Endothelial cell of umbilical vein (primary cell): Measurements from ENCODE around the gene RBM47. TPM values are rescaled to one million over a fixed set of nuclear protein-coding genes. Genes with fewer than 3 reads are reported as not detected.

ENCODE experiments used
- BruUV-seq: library from RNA; stranded (reverse); fragments of 400-500 nt; replicated peaks from 2 replicates; lab custom pipeline; 2021; lab: Mats Ljungman, UMichigan
- CTCF ChIA-PET: fragments of 300-600, 350-600 bp; sonication (Branson Sonifier 250); formaldehyde crosslinking; loops from one replicate; lab custom pipeline; 2021; ENCODE audit warnings: antibody characterized with exemption, inconsistent platforms; lab: Charles Lee
- POLR2A ChIA-PET: fragments of 300-600, 350-600 bp; sonication (Branson Sonifier 250); formaldehyde crosslinking; loops from one replicate; lab custom pipeline; 2021; ENCODE audit warnings: antibody characterized with exemption, inconsistent platforms; lab: Charles Lee
- DNase-seq: peaks from one replicate; pipeline ENCODE4 v3.0.0-alpha.2; 2011; ENCODE audit warnings: low read depth, low spot score
- FAIRE-seq: peaks from 2 replicates; lab custom pipeline; 2011; peaks lifted over from hg19 to GRCh38; lab: Jason Lieb, UNC
- H2AFZ ChIP-seq: 2 replicates; pipeline ENCODE4 v1.6.0; 2012; ENCODE audit warnings: low read depth, low read length, control low read depth, inconsistent platforms
- H3K27ac ChIP-seq: 2 replicates; pipeline ENCODE4 v1.5.1; 2011; ENCODE audit warnings: low read depth, mild to moderate bottlenecking, control low read depth, low read length, moderate library complexity; ENCODE audit not compliant: insufficient read depth
- H3K27me3 ChIP-seq, 2 experiments: 2 replicates each; pipeline versions ENCODE4 v1.6.0 to v1.6.1; 2011; ENCODE audit warnings: low read length in 2 of 2, mixed read lengths in 1 of 2; ENCODE audit not compliant: control insufficient read depth in 2 of 2, insufficient read depth in 2 of 2
- H3K36me3 ChIP-seq, 2 experiments: 2 replicates in 1 of 2; 3 replicates in 1 of 2; pipeline ENCODE4 v1.5.1; 2011; ENCODE audit warnings: low read length in 2 of 2, mild to moderate bottlenecking in 1 of 2, moderate library complexity in 1 of 2; ENCODE audit not compliant: control insufficient read depth in 2 of 2, insufficient read depth in 2 of 2; ENCODE audit errors: extremely low read depth in 1 of 2
- H3K4me1 ChIP-seq: 3 replicates; pipeline ENCODE4 v1.5.1; 2011; ENCODE audit warnings: mild to moderate bottlenecking, low read length; ENCODE audit not compliant: control insufficient read depth, insufficient read depth; ENCODE audit errors: extremely low read depth
- H3K4me2 ChIP-seq: 2 replicates; pipeline ENCODE4 v1.6.1; 2011; ENCODE audit warnings: low read length, control low read depth, mixed read lengths; ENCODE audit not compliant: insufficient read depth
- H3K4me3 ChIP-seq, 3 experiments: fragments of 200-600 bp in 1 of 3; sonication (generic), shearing (Covaris generic) in 1 of 3; replicated peaks in 1 of 3; 2 replicates each; pipeline ENCODE4 v1.5.1; 2011 to 2016; ENCODE audit warnings: control low read depth in 3 of 3, low read length in 3 of 3, mild to moderate bottlenecking in 2 of 3, inconsistent platforms in 1 of 3, low read depth in 1 of 3, moderate library complexity in 1 of 3; ENCODE audit not compliant: insufficient read depth in 1 of 3
- H3K79me2 ChIP-seq: 2 replicates; pipeline ENCODE4 v1.6.0; 2012; ENCODE audit warnings: low read length, inconsistent platforms; ENCODE audit not compliant: control insufficient read depth, insufficient read depth
- H3K9ac ChIP-seq: replicated peaks from 2 replicates; pipeline ENCODE3; 2011; ENCODE audit warnings: low read length, control low read depth; ENCODE audit not compliant: insufficient read depth; ENCODE audit errors: extremely low read depth
- H3K9me1 ChIP-seq: replicated peaks from 3 replicates; pipeline ENCODE4 v1.6.0; 2011; ENCODE audit warnings: mild to moderate bottlenecking, low read length; ENCODE audit not compliant: control insufficient read depth, insufficient read depth; ENCODE audit errors: extremely low read depth
- H3K9me3 ChIP-seq: replicated peaks from 2 replicates; pipeline ENCODE4 v1.5.1; 2012; ENCODE audit warnings: low read length, inconsistent platforms; ENCODE audit not compliant: control insufficient read depth, insufficient read depth
- H4K20me1 ChIP-seq: replicated peaks from 2 replicates; pipeline ENCODE3; 2011; ENCODE audit warnings: mild to moderate bottlenecking, low read length; ENCODE audit not compliant: control insufficient read depth, insufficient read depth; ENCODE audit errors: extremely low read depth
- EZH2 ChIP-seq: IDR thresholded peaks from 2 replicates; pipeline ENCODE4 v1.6.1; 2012; ENCODE audit warnings: borderline replicate concordance, low read depth, mild to moderate bottlenecking, moderate library complexity, low read length, inconsistent platforms; ENCODE audit not compliant: severe bottlenecking
- FOS ChIP-seq: IDR thresholded peaks from 2 replicates; pipeline ENCODE4 v1.6.1; 2011; ENCODE audit warnings: mild to moderate bottlenecking, low read length, moderate library complexity, borderline replicate concordance; ENCODE audit not compliant: insufficient read depth
- GATA2 ChIP-seq: IDR thresholded peaks from 2 replicates; pipeline ENCODE4 v1.7.0; 2011; ENCODE audit warnings: low read depth, mild to moderate bottlenecking, moderate library complexity, mixed read lengths, low read length; ENCODE audit not compliant: insufficient read length, insufficient read depth
- JUN ChIP-seq: IDR thresholded peaks from 2 replicates; pipeline ENCODE4 v1.6.1; 2011; ENCODE audit warnings: borderline replicate concordance, low read depth; ENCODE audit not compliant: insufficient read length, insufficient read depth
- MYC ChIP-seq: IDR thresholded peaks from one replicate; pipeline ENCODE4 v1.6.1; 2011; ENCODE audit warnings: mild to moderate bottlenecking, low read depth, low read length
- POLR2A ChIP-seq: IDR thresholded peaks from 2 replicates; pipeline ENCODE4 v1.6.1; 2012; ENCODE audit warnings: low read depth, mild to moderate bottlenecking, control low read depth, low read length
- POLR2AphosphoS5 ChIP-seq: IDR thresholded peaks from 2 replicates; pipeline ENCODE4 v1.6.1; 2012; ENCODE audit warnings: low read depth, mild to moderate bottlenecking, control low read depth, low read length, moderate library complexity; ENCODE audit not compliant: insufficient read depth
- dilution Hi-C: fragments of 300-500 bp; cut with MboI; formaldehyde crosslinking; loops from one replicate; pipeline ENCODE4 v1.15.0; 2019; ENCODE audit warnings: low sequenced_read_pairs; ENCODE audit not compliant: extremely low pct_ligation_motif_present
- intact Hi-C: fragments of 100-400 bp; cut with micrococcal nuclease; formaldehyde crosslinking; loops from one replicate; pipeline ENCODE4 v1.10.0; 2022
- polyA plus RNA-seq, 4 experiments: library from polyadenylated mRNA; depleted of rRNA in 3 of 4; stranded (reverse) in 3 of 4; unstranded in 1 of 4; fragments of >200 nt; gene quantifications; 2 replicates each; pipeline versions ENCODE4 v1.2.1 to v1.2.3, GENCODE V29; 2011 to 2012; ENCODE audit warnings: missing spikeins in 1 of 4
- total RNA-seq: library from RNA; stranded (reverse); gene quantifications from 2 replicates; pipeline ENCODE4 v1.2.3, GENCODE V29; 2021
- TF ChIP-seq, protein P1 (sequence below): IDR thresholded peaks from 2 replicates; pipeline ENCODE4 v1.6.1; 2011; ENCODE audit not compliant: insufficient read depth, insufficient read length
- TF ChIP-seq, protein P2 (sequence below), 2 donors: IDR thresholded peaks; 1 replicate in 1 of 2; 2 replicates in 1 of 2; pipeline ENCODE4 v1.5.1; 2011; ENCODE audit warnings: low read length in 2 of 2, mild to moderate bottlenecking in 2 of 2, moderate library complexity in 2 of 2, control low read depth in 1 of 2, inconsistent platforms in 1 of 2, low read depth in 1 of 2; ENCODE audit not compliant: insufficient read depth in 1 of 2; ENCODE audit errors: extremely low read depth in 1 of 2

RBM47 gene
- total and polyA plus RNA-seq, 2 donors (not counting 3 experiments of a cell fraction or from before 2014, with no cell fraction given): not detected

DNA sequence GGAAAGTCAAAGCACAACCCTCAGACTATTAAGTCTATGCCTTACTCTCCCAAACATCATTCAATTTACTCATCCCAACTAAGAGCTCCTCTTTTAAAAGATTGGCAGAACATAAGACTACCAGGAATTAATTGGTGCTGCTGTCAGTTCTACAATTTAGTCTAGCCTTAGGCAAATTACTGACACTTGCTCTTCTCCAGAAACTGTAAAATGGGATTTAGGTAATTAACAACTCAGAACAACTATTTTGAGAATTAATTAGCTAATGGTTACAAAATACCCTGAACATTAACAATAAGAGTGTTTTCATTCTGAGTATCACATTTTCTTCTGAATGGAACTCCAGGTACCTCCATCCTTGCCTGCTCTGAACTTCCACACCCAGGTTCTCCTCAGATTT, 36.2 kb upstream of the RBM47 start:
- BruUV-seq: no TSS peak
- intact Hi-C loops: no loop called here
- CTCF ChIA-PET: interaction anchor here (1.0 to 1.3 kb wide), 2 partner anchors 9 to 34 kb away, joined by 3 read pairs; no protein-coding TSS in a partner anchor

More for the DNA sequence above, 36.2 kb upstream of the RBM47 start:
- POLR2A ChIA-PET: no interaction called here
- FAIRE-seq: no peak
- Histone ChIP-seq H3K4me2 (no peak overlapping the region), H3K27ac (no peak overlapping the region), H3K79me2 (no peaks in the 10 kb centered on the region), H3K36me3 (no peaks in the 10 kb centered on the region), H3K4me1 (peaks cover 3% of the 10 kb centered on the region), H3K4me3 (no peak overlapping the region), H3K9me3 (no peaks in the 10 kb centered on the region), H3K27me3 (no peaks in the 10 kb centered on the region), H2AFZ (no peak overlapping the region), H4K20me1 (no peaks in the 10 kb centered on the region), H3K9ac (no peak overlapping the region), H3K9me1 (no peaks in the 10 kb centered on the region)
- no peak for DNase-seq
- no peak for TF ChIP-seq EZH2
- TF ChIP-seq, protein P1, sequence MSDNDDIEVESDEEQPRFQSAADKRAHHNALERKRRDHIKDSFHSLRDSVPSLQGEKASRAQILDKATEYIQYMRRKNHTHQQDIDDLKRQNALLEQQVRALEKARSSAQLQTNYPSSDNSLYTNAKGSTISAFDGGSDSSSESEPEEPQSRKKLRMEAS: no peak
- TF ChIP-seq GATA2: no peak
- no peak for TF ChIP-seq JUN
- no peak for TF ChIP-seq POLR2A
- TF ChIP-seq, protein P2, sequence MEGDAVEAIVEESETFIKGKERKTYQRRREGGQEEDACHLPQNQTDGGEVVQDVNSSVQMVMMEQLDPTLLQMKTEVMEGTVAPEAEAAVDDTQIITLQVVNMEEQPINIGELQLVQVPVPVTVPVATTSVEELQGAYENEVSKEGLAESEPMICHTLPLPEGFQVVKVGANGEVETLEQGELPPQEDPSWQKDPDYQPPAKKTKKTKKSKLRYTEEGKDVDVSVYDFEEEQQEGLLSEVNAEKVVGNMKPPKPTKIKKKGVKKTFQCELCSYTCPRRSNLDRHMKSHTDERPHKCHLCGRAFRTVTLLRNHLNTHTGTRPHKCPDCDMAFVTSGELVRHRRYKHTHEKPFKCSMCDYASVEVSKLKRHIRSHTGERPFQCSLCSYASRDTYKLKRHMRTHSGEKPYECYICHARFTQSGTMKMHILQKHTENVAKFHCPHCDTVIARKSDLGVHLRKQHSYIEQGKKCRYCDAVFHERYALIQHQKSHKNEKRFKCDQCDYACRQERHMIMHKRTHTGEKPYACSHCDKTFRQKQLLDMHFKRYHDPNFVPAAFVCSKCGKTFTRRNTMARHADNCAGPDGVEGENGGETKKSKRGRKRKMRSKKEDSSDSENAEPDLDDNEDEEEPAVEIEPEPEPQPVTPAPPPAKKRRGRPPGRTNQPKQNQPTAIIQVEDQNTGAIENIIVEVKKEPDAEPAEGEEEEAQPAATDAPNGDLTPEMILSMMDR (IDR thresholded peaks at IDR 0.05; ENCODE audit: extremely low read depth in 1 of 2, insufficient read depth in 1 of 2, low read depth in 1 of 2, low read length in 2 of 2): no peak
- no peak for TF ChIP-seq FOS
- no peak for TF ChIP-seq POLR2AphosphoS5
- TF ChIP-seq MYC: no peak
- dilution Hi-C loops: no loop called here
